Stimulated activated CD4-positive, alpha-beta T cell treated with anti-CD3 and anti-CD28 coated beads, Interleukin-1b, Interleukin-23, amount 100 ng/mL, for 48 hours (primary cell): ENCODE results near the gene BPNT1.
"Not testable (repeated sequence)": the region's sequence is repeated elsewhere in the genome, so short reads cannot be mapped to it uniquely, and the experiment has no call there.

Source experiments
- DNase-seq: peaks from one replicate; pipeline ENCODE4 v3.0.0-alpha.2; 2020

The BPNT1 gene

DNA sequence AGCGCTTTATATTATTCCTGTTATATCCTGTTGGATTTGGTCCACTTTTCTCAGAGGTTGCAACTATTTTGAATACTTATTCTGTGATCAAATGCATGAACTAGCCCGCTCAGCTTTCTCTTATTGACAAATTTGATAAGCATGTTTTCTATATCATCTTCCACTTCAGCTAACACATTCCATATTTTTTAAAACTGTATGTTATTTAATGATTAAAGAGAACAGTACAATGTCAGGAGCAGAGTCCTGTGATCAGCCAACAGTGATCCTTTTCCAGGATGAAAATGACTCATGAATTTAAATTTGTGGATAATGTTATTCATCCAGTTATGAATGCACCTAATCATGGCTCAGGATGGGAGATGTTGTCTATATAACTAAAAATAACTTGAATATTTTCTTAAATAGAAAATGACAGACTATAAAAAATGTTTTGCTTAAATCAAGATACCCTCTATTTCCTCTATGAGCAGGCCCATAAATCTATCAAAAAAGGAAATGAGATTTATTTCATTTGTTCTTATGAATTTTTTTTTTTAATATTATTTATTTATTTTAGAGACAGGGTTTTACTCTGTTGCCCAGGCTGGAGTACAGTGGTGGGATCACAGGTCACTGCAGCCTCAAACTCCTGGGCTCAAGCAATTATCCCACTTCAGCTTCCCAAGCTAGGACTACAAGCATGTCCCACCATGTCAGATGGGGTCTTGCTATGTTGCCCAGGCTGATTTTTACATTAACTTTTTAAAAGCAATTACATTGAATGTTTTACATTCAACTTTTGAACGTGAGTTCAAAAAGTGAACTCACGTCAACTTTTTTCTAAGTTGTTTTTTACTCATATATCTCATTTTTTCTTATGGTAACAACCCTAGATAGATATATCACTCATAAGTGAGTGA lies 12.5 kb downstream of the BPNT1 start:
- DNase-seq = no peak

DNA sequence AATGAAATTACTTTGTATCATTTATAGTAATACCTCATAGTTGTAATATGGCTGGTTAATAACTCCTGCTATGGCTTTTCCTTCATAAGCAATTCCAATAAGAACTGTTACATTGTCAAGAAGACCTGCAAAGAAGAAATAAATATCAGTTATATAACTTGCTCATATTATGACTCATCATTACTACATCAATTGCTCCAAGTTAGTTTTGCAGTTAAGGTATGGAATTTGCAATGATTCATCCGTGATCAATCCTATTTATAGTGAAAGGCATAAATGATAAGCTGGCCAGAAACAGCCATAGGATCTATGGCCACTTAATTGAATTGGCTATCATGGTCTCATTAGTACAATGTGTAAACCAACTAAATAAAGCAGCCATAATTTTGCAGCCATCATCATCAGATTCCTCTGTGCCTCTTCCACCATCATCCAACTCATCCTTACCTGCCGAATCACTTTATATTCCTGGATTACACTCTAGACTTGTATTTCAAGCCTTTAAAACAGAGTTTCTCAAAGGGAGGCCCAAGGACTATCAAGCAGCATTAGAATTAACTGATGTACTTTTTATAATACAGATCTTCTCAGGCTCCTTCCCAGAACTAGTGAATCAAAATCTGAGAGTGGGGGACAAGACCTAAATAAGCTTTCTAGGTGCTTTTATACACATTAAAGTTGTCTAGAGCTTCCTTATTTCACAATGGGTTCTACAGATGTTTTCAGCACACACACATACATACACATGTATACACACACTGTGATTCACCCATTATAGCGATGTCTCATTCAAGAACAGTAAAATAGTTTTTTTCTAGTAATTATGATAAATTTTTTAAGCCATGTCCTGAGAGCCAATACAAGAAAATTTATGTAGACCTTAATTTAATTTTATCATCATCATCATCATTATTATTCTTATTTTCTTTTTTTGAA lies 22.1 kb downstream of the BPNT1 start:
- DNase-seq = no peak

DNA sequence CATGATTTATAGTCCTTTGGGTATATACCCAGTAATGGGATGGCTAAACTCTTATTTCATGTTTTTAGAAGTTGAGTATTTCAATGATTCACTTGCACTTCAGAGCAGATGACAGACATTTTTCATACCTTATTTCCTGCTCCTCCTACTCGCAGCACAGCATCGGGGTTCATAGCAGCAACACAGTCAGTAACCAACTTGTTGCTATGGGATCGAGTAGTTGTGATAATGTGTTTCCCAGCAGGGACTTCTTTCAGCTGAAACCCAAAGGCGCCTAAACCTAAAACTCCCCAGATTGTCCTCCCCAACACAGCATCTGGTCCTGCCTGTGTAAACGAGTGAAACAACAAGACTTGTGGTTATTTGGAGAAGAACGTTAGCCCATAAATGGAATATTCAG lies 27.0 kb downstream of the BPNT1 start:
- DNase-seq = no peak

DNA sequence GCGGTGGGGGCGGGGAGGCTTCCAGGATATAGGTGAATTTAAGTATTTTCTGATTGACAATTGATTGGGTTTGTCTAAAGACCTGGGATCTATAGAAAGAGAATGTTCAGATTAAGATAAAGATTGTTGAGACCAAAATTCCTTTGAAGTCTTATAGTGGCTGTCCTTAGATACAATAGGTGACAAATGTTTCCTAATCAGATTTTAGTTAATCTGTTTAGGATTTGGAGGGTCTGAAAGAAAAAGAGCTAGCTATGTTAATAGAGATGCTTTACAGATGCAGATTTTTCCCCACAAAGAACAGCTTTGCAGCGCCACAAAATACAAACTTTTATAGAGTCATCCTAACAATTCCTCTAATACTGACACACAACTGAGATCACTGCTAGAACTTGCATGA lies 28.7 kb downstream of the BPNT1 start:
- DNase-seq = no peak

DNA sequence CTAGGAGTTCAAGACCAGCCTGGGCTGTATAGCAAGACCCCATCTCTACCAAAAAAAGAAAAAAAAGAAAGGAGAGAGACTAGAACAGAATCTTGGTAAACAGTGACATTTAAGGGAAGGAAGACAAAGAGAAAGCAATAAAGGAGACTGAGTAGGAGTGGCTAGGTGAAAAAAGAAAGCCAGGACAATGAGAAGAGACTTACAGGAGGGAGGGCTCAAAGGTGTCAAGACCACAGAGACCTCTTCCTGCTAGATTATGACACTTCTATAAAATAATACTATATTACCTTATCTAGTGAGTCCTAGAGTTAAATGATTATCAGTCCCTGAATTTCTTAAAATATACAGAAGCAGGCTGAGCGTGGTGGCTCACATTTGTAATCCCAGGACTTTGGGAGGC lies 33.2 kb downstream of the BPNT1 start:
- DNase-seq = no peak

DNA sequence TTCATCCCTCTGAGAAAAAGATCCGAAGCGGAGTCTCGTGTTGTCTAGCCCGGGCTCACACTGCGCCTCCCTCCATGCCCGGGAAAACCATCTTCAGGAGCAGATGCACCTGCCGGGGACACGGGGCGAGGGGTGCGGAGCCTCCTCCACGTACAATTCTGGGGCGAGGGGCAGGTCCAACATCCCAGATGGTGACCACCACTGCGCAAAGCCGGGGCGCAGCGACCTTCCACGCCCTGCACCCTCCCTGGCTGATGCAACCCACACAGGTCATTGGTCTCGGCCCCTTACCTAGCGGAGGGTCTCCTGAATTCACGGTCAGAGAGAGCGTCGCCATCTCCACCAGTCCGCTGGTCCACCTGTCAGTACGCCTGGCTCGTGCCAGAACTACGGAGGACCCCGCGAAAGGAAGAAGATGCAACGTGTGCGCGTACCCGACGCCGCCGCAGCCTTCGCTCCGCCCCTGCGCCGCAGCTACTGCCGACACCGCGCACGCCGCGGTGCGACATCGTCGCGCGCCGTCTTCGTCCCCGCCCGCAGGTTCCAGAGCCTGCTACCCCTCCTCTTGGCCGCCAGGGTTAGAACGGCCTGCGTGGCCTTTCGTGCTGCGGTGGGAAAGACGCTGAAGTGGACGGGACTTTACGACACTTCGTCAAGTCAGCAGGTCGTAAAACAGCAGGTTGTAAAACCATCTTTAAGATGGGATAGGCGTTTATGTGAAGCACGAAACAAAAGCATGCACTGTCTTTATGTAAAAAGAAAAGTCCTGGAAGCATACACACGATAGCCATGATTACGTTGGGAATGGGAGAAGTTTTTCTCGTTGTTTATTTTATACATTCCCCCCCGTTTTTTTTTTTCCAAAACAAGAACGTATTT lies 43.3 kb downstream of the BPNT1 start, which contains the start of gene EPRS1:
Gene EPRS1 (minus strand): TSS at position 454 of the 879 bp plus-strand sequence. CDS start 117 bp downstream, at position 337.
- DNase-seq = peak; percentile 95

DNA sequence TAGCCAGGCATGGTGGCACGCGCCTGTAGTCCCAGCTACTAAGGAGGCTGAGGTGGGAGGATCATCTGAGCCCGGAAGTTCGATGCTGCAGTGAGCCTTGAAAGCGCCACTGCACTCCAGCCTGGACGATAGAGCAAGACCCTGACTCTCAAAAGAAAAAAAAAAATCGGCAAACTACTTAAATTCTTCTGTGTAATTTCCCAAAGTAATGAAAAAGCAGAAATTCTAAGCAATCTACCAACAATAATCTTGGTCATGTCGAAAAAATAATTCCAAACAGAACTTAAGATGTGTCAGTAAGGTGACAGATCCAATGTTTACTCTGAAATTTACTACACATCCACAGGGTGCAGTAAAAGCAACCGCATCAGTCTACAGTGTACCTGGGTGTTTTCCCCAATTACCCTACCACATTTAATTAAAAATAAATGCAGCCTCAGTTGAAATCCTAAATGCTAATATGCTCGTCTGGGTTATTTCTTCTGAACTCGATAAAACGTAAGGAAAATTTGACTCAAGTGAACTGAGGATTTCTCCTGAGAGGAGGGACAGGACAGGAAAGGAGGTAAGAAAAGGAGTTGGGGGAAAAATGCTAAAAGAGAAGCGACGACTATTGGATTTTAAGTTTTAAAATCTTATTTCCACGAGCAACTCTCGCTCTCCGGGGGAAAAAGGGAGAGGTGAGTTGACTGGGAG lies 44.1 kb downstream of the BPNT1 start:
- DNase-seq = no peak

DNA sequence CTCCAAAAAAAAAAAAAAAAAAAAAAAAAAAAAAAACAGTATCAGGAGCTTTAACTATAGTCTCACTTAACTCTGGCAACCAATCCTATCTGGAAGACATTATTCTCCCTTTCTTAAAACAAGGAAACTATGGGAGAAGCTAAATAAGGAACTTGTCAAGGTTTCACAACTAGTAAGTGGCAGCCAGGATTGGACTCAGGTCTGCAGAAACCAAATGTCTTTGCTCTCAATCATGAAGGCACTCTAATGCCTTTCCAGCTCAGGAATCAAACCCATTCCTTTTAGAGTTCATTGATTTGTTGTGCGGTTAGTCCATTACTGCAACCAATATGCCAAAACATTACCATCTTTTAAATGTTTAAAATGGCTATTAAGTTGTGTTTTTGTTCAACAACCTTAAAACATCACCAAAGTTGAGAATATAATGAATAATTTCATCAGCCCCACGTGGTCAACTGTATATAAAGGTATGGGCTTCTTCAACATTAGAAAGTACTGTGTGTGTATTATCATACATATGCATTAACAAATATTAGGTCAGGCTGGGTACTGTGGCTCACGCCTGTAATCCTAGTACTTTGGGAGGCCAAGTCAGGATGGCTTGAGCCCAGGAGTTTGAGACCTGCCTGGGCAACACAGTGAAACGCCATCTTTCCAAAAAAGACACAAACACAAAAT lies 44.8 kb downstream of the BPNT1 start:
- DNase-seq = no peak

DNA sequence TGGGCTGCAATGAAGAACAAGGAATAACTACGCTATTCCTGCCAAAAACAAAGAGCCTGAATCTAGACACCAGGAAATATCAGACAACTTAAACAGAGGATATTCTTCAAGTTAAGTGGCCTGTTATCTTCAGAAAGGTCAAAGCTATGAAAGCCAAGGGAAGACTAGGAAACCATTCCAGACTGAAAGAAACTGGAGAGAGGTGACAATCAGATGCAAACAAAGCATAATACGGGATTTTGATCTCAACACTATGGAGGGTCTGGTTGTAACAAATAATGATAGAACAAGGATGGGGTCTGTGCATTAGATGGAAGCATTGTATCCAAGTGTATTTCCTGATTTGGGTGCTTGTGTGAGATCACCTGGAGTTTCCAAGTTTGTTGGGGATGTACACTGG lies 45.9 kb downstream of the BPNT1 start:
- DNase-seq = no peak

DNA sequence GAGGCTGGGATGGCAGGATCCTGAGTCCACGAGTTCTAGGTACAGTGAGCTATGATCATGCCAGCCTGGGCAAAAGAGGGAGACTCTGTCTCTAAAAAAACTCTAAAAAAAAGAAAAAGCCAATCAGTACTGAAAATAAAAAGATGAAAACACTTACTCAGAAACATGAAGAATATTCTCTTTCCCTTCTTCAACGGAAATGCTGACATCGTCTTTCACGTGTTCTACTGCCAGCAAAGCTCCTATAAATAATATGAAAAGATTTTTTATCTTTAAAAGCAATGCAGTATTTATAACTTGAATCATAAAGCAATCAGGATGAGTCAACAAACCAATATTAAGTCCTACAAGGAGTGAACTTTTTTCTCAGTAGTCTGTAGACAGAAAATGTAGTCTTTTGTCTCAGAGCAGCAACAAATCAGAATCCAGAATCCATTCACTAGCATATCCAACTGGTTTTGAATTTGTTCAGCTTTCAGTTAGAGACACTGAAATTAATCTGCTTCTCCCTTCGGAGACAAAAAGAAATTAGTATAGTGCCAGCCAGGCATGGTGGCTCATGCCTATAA lies 49.5 kb downstream of the BPNT1 start:
- no peak for DNase-seq

DNA sequence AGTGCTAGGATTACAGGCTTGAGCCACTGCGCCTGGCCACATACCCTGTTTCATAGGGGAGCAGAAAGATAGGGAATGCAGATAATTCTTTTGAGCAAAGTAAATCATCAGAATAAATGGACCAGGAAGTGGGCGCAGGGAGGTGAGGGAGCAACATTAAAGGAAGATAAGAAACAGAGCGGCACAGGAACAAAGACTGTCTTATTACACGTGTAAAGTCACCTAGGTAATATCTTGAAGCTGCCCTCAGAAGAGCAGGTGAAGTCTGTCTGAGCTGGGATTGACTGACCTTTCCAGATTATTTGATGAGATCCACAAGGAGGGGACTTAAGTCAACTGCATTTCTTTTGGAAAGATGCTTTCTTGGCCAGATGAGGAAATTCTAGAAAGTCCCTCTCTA lies 50.9 kb downstream of the BPNT1 start:
- no peak for DNase-seq

DNA sequence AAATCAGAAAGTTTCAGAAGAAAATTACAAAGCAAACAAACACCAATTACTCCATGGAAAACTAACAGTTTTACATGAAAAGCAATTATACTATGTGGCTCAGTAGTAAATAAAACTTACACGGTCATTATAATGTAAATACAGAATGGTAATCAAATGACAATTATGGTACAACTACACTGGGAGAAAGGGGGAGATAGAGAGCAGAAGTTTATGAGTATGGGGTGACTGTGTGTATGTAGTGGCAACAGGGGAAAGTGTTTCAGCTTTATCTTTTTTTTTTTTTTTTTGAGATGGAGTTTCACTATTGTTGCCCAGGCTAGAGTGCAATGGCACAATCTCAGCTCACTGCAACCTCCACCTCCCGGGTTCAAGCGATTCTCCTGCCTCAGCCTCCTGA lies 51.8 kb downstream of the BPNT1 start:
- not testable (repeated sequence) for DNase-seq

DNA sequence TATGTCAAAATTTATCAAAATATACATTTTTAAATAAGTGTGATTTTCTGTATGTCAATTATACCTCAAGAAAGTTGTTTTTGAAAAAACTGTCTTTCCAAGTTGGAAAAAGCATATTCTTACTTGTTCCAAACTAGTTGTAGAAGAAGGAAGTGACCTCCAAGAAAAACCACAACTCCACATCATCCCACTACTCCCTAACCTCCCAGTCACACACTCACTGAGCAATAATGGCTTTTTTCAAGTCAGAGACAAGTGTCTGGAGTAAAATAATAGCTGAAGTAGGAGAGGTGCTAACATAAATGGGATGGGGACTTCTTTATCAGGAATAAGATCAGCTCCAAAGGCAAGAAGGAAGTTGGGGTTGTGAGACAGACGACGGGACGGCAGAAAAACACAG lies 56.7 kb downstream of the BPNT1 start:
- no peak for DNase-seq

DNA sequence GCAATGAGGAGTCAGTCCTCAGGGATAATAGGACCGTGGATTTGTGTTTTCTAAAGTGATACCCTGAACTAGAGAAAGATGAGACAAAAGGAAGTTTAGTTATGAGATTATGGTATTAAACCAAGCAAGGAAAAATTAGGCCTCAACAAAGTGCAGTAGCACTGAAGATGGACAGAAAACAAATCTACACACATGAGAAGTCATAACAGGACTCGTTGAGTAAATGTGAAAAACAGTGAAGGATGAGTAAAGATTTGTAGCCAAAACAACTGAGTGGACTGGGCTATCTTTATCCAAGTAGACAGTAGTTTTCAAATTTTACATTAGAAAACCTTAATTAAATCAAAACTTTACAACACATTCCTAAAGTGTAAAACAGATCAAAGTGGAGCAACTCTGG lies 58.3 kb downstream of the BPNT1 start:
- DNase-seq = no peak

DNA sequence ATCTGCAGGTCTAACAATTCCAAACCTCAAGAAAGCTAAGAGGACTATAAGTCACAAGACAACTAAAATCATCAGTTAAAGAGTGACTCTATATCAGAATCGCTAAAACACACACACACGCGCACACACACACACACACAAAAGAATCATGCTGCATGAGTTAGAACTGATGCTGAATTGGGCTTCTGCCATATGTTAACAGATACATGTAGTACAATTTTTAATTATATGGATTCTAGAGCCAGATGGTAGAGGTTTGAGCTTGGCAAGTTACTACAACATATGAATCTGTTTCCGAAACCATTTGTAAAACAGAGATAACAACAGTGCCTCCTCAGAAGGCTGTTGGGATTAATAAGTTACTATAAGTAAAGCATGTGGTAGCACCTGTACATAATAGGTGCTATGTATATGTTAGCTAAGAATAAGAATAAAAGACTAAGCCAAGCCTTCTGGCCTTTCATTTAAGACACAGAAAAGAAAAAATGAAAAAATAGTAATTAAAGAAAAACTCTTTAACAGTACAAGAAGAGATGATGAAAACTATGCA lies 61.2 kb downstream of the BPNT1 start:
- no peak for DNase-seq

DNA sequence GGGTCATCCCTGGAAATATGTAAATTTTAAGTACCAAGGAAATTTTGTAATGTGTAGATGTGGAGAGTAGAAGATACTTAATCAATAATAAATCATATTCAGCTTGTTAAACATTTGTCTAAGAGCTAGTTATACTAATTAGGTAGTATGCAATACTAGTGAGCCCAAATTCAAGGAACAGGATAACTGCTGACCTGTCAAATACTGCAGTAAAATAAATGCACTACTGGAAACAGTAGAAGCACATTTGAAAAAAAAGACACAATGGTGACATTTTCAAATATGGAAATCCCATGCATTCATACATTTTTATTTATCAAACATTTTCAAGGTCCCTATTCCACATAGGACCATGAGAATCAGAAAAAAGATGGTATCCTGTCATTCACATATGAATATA lies 70.5 kb downstream of the BPNT1 start:
- DNase-seq = no peak

DNA sequence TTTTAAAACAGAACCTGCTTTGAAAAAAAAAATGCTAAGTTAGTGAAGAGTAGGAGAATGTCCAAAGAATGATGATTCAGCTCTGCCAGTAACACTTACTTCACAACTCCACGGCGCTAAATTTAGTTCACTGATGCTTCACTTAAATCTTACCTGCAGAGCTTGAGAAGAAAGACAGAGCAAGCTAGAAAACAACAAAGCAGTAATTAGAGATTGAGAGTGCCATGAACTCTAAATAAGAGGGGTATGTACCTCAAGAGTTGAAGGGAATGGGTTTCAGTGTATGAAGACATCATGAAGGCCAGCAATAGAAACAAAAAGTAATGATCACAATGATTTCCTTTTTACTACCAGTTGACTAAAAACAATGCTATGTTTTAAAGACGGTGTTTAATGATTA lies 76.1 kb downstream of the BPNT1 start:
- DNase-seq = no peak

DNA sequence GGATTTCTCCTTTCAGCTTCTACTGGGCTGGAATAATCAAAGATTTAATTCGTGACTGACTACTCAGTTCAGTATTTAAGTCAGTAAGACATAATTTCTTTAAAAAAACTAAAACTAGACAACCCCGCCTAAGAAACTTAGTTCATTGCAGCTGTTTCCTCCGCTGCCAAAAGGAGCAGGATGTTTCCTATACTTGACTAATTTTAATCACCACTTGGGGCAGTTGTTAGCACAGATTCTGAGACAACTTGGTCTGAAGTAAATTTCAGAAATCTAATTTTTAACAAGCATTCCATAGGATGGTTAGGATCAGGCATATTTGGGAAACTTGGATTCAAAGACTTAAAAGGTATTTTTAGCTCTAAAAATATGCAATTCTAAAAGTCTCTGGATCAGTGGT lies 77.3 kb downstream of the BPNT1 start:
- DNase-seq = no peak

DNA sequence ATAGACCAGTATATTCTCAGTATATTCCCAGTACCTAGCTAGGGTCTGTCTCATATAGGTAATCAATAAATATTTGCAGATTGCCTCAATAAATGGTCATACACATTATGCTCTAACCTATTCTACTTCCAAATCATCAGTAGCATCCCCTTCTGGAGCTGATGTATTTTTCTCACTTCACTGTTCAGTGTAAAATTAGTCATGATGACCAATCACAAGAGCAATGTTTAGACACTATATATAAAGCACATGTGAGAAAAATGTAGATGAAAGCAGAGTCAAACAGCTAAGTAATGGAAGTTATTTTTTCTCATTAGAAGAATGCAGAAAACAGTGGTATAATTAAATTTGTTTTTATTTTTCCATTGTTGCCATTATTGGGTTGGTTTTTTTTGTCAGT lies 78.0 kb downstream of the BPNT1 start:
- no peak for DNase-seq
